SHP77 (cell line): Measurements from ENCODE around the gene USP8.

ENCODE experiments used
- DNase-seq, 2 experiments: peaks; one replicate each; lab custom pipeline; 2025; lab: John Stamatoyannopoulos, UW

The USP8 gene

GRCh38 chr15:50543556-50543955 lies 119.4 kb downstream of the USP8 start:
- DNase-seq, result no peak

DNA sequence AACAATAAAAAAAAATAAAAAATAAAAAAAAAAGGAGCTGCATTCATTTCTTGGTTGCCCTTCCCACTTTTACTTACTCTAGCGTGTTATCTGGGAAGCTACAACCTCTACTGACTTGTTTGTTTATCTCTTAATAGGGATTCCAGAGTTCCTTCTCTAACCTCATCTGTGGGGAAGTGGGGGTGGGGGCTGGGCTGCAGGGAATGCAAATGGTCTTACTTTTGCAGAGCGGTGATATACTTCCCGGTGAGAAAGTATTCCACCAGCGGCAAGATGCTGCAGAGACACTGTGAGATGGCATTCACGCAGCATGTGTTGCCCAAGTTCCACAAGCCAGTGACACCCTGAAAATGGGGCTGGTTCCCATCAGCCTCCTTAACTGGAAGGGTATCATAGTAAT lies 120.2 kb downstream of the USP8 start:
- DNase-seq, result no peak

- no peak for DNase-seq
Observed at GRCh38 chr15:50546566-50546965, 122.4 kb downstream of the USP8 start, which contains the start of gene USP50. Gene USP50, minus strand, starts transcription at chr15:50546666. Its CDS starts 141 bp downstream, at chr15:50546525.

- DNase-seq, result no peak
Observed at GRCh38 chr15:50549326-50549725, 125.1 kb downstream of the USP8 start.

DNA sequence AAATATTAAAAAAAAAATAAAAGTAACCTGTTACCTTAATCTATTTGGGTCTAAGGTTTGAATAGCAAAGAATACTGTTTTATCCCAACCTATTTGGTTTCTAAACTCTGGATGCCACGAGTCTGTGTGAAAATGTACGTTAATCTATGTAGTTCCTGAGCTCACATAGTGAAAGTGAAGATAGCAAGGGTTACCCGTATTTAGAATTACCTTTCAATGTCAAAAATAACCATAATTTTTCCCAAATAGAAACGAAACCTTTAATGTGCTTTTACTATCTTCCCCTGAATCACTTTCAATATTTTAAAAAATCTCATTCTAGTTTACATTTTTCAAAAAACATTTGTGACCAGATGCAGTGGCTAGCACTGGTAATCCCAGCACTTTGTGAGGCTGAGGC lies 128.0 kb downstream of the USP8 start:
- no peak for DNase-seq

DNA sequence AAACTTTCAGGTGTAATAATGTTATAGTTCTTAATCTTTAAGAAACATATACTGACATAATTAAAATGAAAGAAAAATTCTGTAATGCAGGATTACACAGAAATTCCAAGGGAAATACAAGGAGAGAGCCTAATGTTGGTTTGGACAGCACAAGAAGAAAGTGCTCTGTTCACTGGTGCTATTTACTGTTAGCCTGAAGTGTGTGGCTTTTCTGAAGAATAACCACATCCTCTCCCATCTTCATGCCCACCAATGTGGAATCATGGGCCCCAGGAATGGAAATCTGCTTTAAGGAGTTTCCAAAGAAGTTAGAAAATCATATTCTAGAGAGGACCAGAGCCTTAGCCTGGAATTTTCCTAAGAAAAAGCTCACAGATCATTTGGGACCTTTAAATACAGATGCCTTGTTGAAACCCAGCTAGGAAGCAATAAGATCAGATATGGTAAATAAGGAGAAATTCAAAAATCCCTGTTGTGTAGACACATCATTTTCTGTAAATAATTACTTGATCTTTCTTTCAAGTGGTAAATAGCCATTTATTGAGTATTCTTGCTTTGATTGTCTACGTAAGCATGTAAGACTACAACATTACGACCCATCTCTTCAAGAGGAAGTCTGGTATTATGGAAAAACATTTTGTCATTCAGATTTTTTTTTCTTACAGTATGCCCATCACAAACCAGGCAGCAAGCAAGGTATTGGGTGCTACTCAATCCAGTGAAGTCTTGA lies 132.6 kb downstream of the USP8 start:
- no peak for DNase-seq

GRCh38 chr15:50558012-50558411 lies 133.8 kb downstream of the USP8 start:
- no peak for DNase-seq

GRCh38 chr15:50562735-50563640 lies 138.8 kb downstream of the USP8 start:
- no peak for DNase-seq

- DNase-seq, result no peak
Observed at GRCh38 chr15:50563756-50564155, 139.6 kb downstream of the USP8 start.
